Adrenal gland (tissue), 5 donors: Measurements from ENCODE around the gene PCMTD2.
"Not testable (repeated sequence)": the region's sequence is repeated elsewhere in the genome, so short reads cannot be mapped to it uniquely, and the experiment has no call there.

Experiments used
- CTCF ChIP-seq, 6 experiments: fragments of 450-650 bp in 4 of 6; fragments of 200-600 bp in 2 of 6; sonication (generic) in 1 of 6; IDR thresholded peaks; 1 replicate in 5 of 6; 2 replicates in 1 of 6; pipeline versions ENCODE4 v1.5.1 to v1.8.0; 2016 to 2021; ENCODE audit warnings: antibody characterized with exemption in 6 of 6, mild to moderate bottlenecking in 2 of 6, moderate library complexity in 1 of 6
- POLR2A ChIP-seq, 2 donors: fragments of 450-650 bp; IDR thresholded peaks; one replicate each; pipeline ENCODE4 v1.6.1; 2017; ENCODE audit warnings: antibody characterized with exemption in 2 of 2, mild to moderate bottlenecking in 2 of 2, moderate library complexity in 1 of 2
- donor health status: DM: no; HTN: no; CAD: no.

GRCh38 chr20:64234921-64235565, 20.5 kb upstream of the PCMTD2 start:
- TF ChIP-seq CTCF, POLR2A (IDR thresholded peaks at IDR 0.05): not testable (repeated sequence)
